ENCODE data around the gene ERC1.

ERC1 gene

GRCh38 chr12:1474574-1475153 is 483.6 kb downstream of the ERC1 start:
- TF ChIP-seq CTCF (IDR thresholded peaks at IDR 0.05; ENCODE audit: low read depth, low read length): no peak
- H3K36me3 ChIP-seq: no peaks in the 10 kb centered on the region
- H3K27me3 ChIP-seq (ENCODE audit: insufficient read depth, low read depth, severe bottlenecking): no peaks in the 10 kb centered on the region
- H3K4me3 ChIP-seq (ENCODE audit: low read depth, low read length): no peak overlapping the region
- H3K9me3 ChIP-seq (ENCODE audit: severe bottlenecking): no peaks in the 10 kb centered on the region
- H3K27ac ChIP-seq: no peak overlapping the region
- DNase-seq: no peak

- H3K27me3 ChIP-seq (ENCODE audit: insufficient read depth, low read depth, severe bottlenecking): no peaks in the 10 kb centered on the region
- DNase-seq: no peak
- no peak overlapping the region for H3K4me3 ChIP-seq (ENCODE audit: low read depth, low read length)
- TF ChIP-seq CTCF (IDR thresholded peaks at IDR 0.05; ENCODE audit: low read depth, low read length): no peak
- H3K27ac ChIP-seq: no peak overlapping the region
- H3K36me3 ChIP-seq: no peaks in the 10 kb centered on the region
- H3K9me3 ChIP-seq (ENCODE audit: severe bottlenecking): no peaks in the 10 kb centered on the region
Observed at GRCh38 chr12:1479645-1480044, 488.6 kb downstream of the ERC1 start.

DNA sequence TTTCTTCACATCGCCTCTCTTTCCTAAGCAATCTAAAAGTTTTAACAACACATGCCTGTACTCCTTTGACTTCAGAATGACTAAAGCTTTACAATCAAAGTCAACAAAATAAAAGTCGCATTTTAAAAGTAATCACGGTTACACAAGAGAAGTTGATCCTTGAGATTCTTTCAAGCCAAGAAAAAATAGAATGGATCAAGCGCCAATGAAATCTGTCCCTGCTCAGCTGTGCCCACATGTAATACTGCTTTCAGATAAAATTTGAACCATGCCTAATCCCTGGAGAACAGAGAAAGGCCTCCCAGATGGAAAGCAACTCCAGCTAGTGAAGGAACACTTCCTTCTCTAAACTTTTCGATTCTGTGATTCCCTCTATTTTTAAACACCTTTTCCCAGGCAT is 490.3 kb downstream of the ERC1 start:
- H3K4me3 ChIP-seq (ENCODE audit: low read depth, low read length): no peak overlapping the region
- no peaks in the 10 kb centered on the region for H3K9me3 ChIP-seq (ENCODE audit: severe bottlenecking)
- no peaks in the 10 kb centered on the region for H3K36me3 ChIP-seq
- no peak for DNase-seq
- no peaks in the 10 kb centered on the region for H3K27me3 ChIP-seq (ENCODE audit: insufficient read depth, low read depth, severe bottlenecking)
- H3K27ac ChIP-seq: no peak overlapping the region
- TF ChIP-seq CTCF (IDR thresholded peaks at IDR 0.05; ENCODE audit: low read depth, low read length): no peak

- no peak for DNase-seq
- TF ChIP-seq CTCF (IDR thresholded peaks at IDR 0.05; ENCODE audit: low read depth, low read length): no peak
- no peak overlapping the region for H3K27ac ChIP-seq
- no peaks in the 10 kb centered on the region for H3K9me3 ChIP-seq (ENCODE audit: severe bottlenecking)
- no peaks in the 10 kb centered on the region for H3K27me3 ChIP-seq (ENCODE audit: insufficient read depth, low read depth, severe bottlenecking)
- H3K36me3 ChIP-seq: no peaks in the 10 kb centered on the region
- H3K4me3 ChIP-seq (ENCODE audit: low read depth, low read length): no peak overlapping the region
Observed at GRCh38 chr12:1481906-1482305, 490.9 kb downstream of the ERC1 start.

GRCh38 chr12:1488908-1489381 is 497.9 kb downstream of the ERC1 start:
- Histone ChIP-seq H3K36me3 (peaks cover 19% of the 10 kb centered on the region), H3K27ac (no peak overlapping the region), H3K4me3 (ENCODE audit: low read depth, low read length) (no peak overlapping the region), H3K9me3 (ENCODE audit: severe bottlenecking) (no peaks in the 10 kb centered on the region), H3K27me3 (ENCODE audit: insufficient read depth, low read depth, severe bottlenecking) (no peaks in the 10 kb centered on the region)
- no peak for DNase-seq
- no peak for TF ChIP-seq CTCF (IDR thresholded peaks at IDR 0.05; ENCODE audit: low read depth, low read length)

Data from WERI-Rb-1 (cell line).